ENCODE results near the gene GALNS. TPM values are rescaled to one million over a fixed set of nuclear protein-coding genes. Genes with fewer than 3 reads are reported as not detected.

GALNS gene
- total and polyA plus RNA-seq, 2 donors (not counting 1 experiment from before 2014, with no cell fraction given), result 45.5 to 68.4 TPM

- POLR2A ChIA-PET, result interaction anchor here (0.7 kb wide), 1 partner anchor 10 kb away, joined by 3 read pairs; no protein-coding TSS in a partner anchor
- Histone ChIP-seq H3K36me3 (replicated peaks in 1 of 2; ENCODE audit: control extremely low read depth in 1 of 2, control insufficient read depth in 1 of 2, extremely low read depth in 1 of 2, insufficient read depth in 2 of 2, low read length in 1 of 2) (peaks cover 0 to 30% of the 10 kb centered on the region in 2 experiments), H3K27me3 (replicated peaks in 1 of 4; ENCODE audit: control extremely low read depth in 1 of 4, control insufficient read depth in 3 of 4, insufficient read depth in 4 of 4, low read length in 3 of 4) (no peaks in the 10 kb centered on the region), H3K9me3 (ENCODE audit: control extremely low read depth in 1 of 3, control insufficient read depth in 2 of 3, insufficient read depth in 1 of 3, low read length in 2 of 3) (no peaks in the 10 kb centered on the region), H3K4me3 (ENCODE audit: control extremely low read depth in 1 of 5, extremely low read depth in 1 of 5, insufficient read depth in 1 of 5, low read depth in 2 of 5, low read length in 4 of 5) (no peak overlapping the region), H3K4me2 (replicated peaks; ENCODE audit: low read depth, low read length, poor library complexity, severe bottlenecking) (no peak overlapping the region), H4K20me1 (ENCODE audit: control insufficient read depth, insufficient read depth, low read length, poor library complexity, severe bottlenecking) (peaks cover 99% of the 10 kb centered on the region), H3K79me2 (ENCODE audit: control insufficient read depth, insufficient read depth, low read length) (peaks cover 89% of the 10 kb centered on the region), H2AFZ (ENCODE audit: insufficient read depth, low read depth, low read length, poor library complexity, severe bottlenecking) (no peak overlapping the region), H3K27ac (ENCODE audit: low read length in 2 of 2) (no peak overlapping the region), H3K4me1 (ENCODE audit: control insufficient read depth in 2 of 2, insufficient read depth in 2 of 2, low read length in 2 of 2) (peaks cover 0 to 13% of the 10 kb centered on the region in 2 donors), H3K9ac (ENCODE audit: low read length) (no peak overlapping the region)
- TF ChIP-seq, protein P1, sequence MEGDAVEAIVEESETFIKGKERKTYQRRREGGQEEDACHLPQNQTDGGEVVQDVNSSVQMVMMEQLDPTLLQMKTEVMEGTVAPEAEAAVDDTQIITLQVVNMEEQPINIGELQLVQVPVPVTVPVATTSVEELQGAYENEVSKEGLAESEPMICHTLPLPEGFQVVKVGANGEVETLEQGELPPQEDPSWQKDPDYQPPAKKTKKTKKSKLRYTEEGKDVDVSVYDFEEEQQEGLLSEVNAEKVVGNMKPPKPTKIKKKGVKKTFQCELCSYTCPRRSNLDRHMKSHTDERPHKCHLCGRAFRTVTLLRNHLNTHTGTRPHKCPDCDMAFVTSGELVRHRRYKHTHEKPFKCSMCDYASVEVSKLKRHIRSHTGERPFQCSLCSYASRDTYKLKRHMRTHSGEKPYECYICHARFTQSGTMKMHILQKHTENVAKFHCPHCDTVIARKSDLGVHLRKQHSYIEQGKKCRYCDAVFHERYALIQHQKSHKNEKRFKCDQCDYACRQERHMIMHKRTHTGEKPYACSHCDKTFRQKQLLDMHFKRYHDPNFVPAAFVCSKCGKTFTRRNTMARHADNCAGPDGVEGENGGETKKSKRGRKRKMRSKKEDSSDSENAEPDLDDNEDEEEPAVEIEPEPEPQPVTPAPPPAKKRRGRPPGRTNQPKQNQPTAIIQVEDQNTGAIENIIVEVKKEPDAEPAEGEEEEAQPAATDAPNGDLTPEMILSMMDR (IDR thresholded peaks at IDR 0.05), result no peak
- no peak for TF ChIP-seq EZH2 (IDR thresholded peaks at IDR 0.05; ENCODE audit: borderline replicate concordance, insufficient read depth, low read depth, low read length, poor library complexity, severe bottlenecking)
- intact Hi-C loops (cut with micrococcal nuclease), result no loop called here
- CTCF ChIA-PET, result interaction anchor here (0.9 kb wide), 1 partner anchor 12 kb away, joined by 4 read pairs; no protein-coding TSS in a partner anchor
- no peaks in the 10 kb centered on the region for H3K27me3 Mint-ChIP-seq
- H3K4me1 Mint-ChIP-seq, result peaks cover 16% of the 10 kb centered on the region
- DNase-seq (no peak), ATAC-seq (ENCODE audit: low read depth) (no peak)
- no peak overlapping the region for H3K4me3 Mint-ChIP-seq
- peak overlapping the region; percentile 63 for H3K27ac Mint-ChIP-seq
- H3K9me3 Mint-ChIP-seq (ENCODE audit: insufficient read depth), result no peaks in the 10 kb centered on the region
- WGBS (ENCODE audit: insufficient coverage), result 89% methylated on average over 12 of the region's 21 CpGs
These were observed 48.1 kb upstream of the GALNS start for GRCh38 chr16:88904676-88905365.

- POLR2A ChIA-PET, result no interaction called here
These were observed 46.5 kb upstream of the GALNS start for GRCh38 chr16:88903267-88903666.

More at GRCh38 chr16:88903267-88903666, 46.5 kb upstream of the GALNS start:
- Histone ChIP-seq H4K20me1 (ENCODE audit: control insufficient read depth, insufficient read depth, low read length, poor library complexity, severe bottlenecking) (peaks cover 99% of the 10 kb centered on the region), H3K79me2 (ENCODE audit: control insufficient read depth, insufficient read depth, low read length) (peaks cover 84% of the 10 kb centered on the region), H3K4me2 (replicated peaks; ENCODE audit: low read depth, low read length, poor library complexity, severe bottlenecking) (no peak overlapping the region), H3K4me3 (ENCODE audit: control extremely low read depth in 1 of 5, extremely low read depth in 1 of 5, insufficient read depth in 1 of 5, low read depth in 2 of 5, low read length in 4 of 5) (no peak overlapping the region), H3K9ac (ENCODE audit: low read length) (no peak overlapping the region), H3K9me3 (ENCODE audit: control extremely low read depth in 1 of 3, control insufficient read depth in 2 of 3, insufficient read depth in 1 of 3, low read length in 2 of 3) (no peaks in the 10 kb centered on the region), H3K27me3 (replicated peaks in 1 of 4; ENCODE audit: control extremely low read depth in 1 of 4, control insufficient read depth in 3 of 4, insufficient read depth in 4 of 4, low read length in 3 of 4) (no peaks in the 10 kb centered on the region), H3K4me1 (ENCODE audit: control insufficient read depth in 2 of 2, insufficient read depth in 2 of 2, low read length in 2 of 2) (peaks cover 0 to 13% of the 10 kb centered on the region in 2 donors), H2AFZ (ENCODE audit: insufficient read depth, low read depth, low read length, poor library complexity, severe bottlenecking) (no peak overlapping the region), H3K36me3 (replicated peaks in 1 of 2; ENCODE audit: control extremely low read depth in 1 of 2, control insufficient read depth in 1 of 2, extremely low read depth in 1 of 2, insufficient read depth in 2 of 2, low read length in 1 of 2) (peaks cover 0 to 38% of the 10 kb centered on the region in 2 experiments), H3K27ac (ENCODE audit: low read length in 2 of 2) (no peak overlapping the region)
- H3K4me1 Mint-ChIP-seq, result peaks cover 14% of the 10 kb centered on the region
- H3K27me3 Mint-ChIP-seq, result no peaks in the 10 kb centered on the region
- 90% methylated on average over 11 of the region's 14 CpGs for WGBS (ENCODE audit: insufficient coverage)
- no peak for DNase-seq
- no peak for ATAC-seq (ENCODE audit: low read depth)
- CTCF ChIA-PET, result no interaction called here
- H3K9me3 Mint-ChIP-seq (ENCODE audit: insufficient read depth), result no peaks in the 10 kb centered on the region
- intact Hi-C loops (cut with micrococcal nuclease), result no loop called here
- H3K27ac Mint-ChIP-seq, result no peak overlapping the region
- TF ChIP-seq EZH2 (IDR thresholded peaks at IDR 0.05; ENCODE audit: borderline replicate concordance, insufficient read depth, low read depth, low read length, poor library complexity, severe bottlenecking), result no peak
- TF ChIP-seq, protein P1 (IDR thresholded peaks at IDR 0.05), result no peak
- no peak overlapping the region for H3K4me3 Mint-ChIP-seq

Data from B cell (primary cell).